GM18858 (cell line): Measurements from ENCODE around the gene SLC45A3.

ENCODE experiments used
- ATAC-seq: cut with Tn5 transposase; IDR thresholded peaks from one replicate; pipeline ENCODE4 v1.9.1; 2021; ENCODE audit not compliant: unreplicated experiment

The SLC45A3 gene

DNA sequence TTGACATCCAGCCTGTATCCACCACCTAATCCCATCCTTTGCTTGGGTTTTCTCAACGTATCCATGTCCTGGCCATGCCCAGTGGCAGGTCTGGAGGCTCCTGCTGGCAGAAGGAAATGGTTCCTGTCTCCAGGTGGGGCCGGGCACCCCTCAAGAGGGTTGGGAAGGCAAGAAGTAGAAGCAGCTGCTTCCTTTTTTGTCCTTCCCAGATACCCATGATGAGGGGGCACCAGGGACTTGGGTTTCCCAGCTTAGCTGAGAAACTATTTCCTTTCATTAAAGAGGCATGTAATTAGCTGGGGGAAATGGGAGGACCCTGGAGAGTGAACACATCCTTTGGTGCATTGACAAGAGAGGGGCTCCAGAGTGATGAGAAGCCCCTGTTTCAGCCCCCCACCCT, 21.1 kb upstream of the SLC45A3 start:
- ATAC-seq, result no peak

DNA sequence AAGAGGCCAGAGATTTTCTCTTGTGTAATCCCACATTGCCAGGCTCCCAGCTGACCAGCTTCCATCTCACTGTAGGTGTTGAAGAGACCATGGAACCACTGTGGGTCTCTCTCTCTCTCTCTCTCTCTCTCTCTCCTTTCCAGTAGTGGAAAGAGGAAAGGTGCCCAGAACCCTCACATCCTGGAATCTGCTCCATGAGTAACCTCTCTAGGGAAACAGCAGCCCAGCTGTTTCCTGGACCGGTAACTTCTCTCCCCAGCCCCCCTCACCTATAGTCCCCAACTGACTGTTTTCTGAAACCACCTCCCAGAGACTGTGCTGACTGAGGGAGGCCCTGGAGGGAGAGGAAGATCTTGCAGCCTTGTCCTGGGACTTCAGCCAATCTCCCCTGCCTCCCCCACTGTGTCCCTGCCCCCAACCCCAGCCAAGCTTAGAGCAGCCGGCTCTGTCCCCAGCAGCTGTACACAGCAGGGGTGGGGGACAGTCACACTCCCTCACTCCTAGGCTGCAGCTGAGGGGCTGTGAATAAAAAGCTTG, 20.6 kb upstream of the SLC45A3 start:
- no peak for ATAC-seq

DNA sequence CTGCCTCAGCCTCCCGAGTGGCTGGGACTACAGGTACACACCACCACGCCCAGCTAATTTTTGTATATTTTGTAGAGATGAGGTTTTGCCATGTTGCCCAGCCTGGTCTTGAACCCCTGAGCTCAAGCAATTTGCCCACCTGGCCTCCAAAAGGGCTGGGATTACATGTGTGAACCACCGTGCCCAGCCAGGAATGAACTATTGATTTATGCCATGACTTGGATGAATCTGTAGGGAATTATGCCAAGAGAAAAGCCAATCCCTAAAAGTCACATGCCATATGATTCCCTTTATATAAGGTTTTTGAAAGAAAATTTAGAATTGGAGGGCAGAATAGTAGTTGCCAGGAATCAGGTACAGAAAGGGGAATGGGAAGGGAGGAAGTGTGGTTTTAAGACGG, 19.1 kb upstream of the SLC45A3 start:
- no peak for ATAC-seq

DNA sequence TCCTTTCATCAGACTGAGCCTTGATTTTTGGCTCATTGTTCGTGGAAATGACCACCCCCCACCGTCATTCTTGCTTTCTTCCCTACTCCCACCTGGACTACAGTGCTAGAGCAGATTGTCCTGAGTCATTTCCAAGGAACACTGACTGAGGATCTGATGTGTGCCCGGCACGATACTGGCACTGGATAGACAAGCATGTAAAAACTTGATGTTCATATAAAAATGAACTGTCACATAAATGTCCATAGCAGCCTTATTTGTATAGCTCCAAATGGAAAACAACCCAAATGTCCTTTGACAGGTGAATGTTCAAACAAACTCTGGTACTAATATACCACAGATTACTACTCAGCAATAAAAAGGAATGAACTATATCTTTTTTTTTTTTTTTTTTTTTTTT, 18.6 kb upstream of the SLC45A3 start:
- no peak for ATAC-seq

DNA sequence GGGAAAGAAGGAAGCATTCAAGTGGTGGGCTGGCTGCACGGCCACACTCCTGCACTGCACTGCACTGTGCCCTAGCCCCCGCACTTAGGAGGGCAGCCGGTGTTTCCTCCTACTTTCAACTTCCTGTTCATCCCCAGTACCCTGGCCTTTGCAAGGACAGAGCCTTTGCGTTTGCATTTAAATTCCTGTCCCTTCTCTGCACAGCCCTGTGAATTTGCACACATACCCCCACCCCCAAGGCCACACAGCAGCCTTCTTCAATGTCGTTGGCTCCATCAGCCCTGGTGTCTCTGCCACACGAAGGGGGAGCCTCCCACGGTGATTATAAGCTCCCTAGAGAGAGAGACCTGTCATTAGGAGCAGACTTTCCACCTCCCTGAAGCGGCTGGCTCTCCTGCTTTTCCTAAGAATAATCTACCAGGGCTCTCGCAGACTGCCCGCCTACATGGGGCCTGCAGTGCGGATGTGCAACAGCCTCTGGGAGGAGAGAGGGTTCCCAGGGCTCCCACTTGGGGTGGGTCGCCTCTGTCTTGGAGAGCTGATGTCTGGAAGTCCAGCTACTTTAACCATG, 13.2 kb upstream of the SLC45A3 start:
- no peak for ATAC-seq

- no peak for ATAC-seq
These were observed 12.1 kb upstream of the SLC45A3 start for GRCh38 chr1:205692423-205692822.

GRCh38 chr1:205690122-205690756, 9.9 kb upstream of the SLC45A3 start:
- no peak for ATAC-seq

DNA sequence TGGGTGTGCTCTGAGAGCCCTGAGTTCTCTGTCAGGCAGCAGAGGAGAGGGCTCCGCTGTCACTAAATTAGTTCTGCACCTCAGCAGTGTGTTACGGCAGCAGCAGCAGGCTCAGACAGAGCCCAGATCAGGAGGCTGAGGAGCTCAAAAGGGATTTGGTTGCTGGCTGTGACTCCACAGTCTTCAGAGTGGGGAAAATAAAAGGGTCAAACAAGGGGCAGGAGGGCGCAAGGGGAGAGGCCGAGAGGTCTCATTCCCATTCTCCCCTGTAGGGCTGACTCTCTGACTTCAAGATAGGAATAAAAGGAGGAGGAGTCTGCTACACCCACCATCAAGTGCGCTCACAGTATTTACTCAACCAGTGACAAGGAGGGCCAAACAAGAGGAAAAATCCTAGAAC, 9.2 kb upstream of the SLC45A3 start:
- ATAC-seq, result no peak

- no peak for ATAC-seq
These were observed 8.1 kb upstream of the SLC45A3 start for GRCh38 chr1:205688171-205689080.

DNA sequence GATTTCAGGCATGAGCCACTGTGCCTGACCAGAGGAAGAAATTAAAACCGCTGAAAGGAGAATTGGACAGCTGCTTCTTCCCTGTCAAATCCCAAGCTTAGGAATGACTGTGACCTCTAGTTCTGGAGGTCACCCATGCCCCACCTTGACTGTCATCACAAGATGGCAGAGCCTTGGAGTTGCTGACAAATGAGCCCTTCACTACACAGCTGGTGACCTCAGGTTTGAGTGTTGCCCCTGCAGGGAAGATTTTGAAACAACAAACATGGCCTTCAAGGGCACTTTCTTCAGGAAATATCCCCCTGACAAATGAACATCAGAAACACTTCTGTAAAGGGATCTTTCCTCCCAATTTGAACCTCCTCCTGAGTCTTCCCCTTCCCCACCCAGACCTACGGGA, 6.9 kb upstream of the SLC45A3 start:
- no peak for ATAC-seq

DNA sequence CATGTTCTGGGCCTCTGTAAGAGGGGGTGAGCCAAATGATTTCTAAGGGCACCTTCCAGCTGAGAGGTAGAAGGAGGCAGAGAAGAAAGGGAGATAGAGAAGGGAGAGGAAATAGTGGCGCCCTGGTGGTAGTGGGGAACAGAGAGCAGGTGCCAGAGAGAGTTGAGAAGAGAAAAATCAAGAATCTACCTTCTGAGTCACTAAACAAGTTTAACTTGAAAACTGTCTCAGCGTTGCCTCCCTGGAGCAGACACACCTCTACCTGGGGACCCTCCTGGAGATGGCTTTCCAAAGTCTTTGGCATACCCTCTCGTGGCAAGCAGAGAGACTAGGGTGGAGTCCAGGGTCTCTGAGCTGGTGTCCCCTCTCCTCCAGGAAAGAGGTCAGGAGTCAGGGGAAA, 1.1 kb upstream of the SLC45A3 start:
- ATAC-seq, result no peak

DNA sequence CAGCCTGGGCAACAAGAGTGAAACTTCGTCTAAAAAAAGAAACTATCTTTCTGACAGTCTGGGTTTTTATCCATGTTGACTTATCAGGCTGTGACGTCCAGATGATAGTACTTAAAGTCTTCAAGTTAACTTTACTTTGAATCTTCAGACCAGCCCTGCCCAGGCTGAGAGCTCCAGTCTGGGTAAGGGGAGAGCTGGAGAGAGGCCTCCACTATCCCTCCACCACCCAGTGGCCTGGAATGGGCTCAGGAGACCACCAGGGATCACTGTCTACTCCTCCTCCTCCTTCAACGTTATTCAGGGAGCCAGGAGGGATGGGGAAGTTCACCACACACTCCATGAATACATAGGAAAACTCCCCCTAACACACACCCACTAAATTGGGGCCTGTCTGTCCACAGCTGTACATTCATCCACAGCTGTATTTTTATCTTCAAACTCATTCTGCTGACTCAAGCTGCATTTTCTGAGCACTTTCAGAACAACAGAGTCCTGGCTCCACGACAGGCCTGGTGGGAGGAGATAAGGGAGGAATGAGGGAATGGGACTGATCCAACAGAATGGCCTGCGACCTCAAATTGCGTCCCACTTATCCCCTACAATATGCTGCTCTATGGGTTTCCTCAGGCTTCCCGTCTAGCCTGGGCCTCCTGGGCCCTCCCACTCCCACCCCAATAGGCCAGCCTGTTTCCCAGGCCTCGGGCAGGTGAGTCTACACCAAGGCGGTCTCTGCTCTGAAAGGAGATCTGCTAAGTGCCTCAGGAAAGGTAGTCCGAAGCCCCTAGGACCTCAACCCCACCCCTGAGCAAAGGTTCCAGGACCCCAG, 1.8 kb downstream of the SLC45A3 start:
- no peak for ATAC-seq

GRCh38 chr1:205677167-205677566, 3.1 kb downstream of the SLC45A3 start:
- no peak for ATAC-seq

- ATAC-seq, result no peak
These were observed 3.7 kb downstream of the SLC45A3 start for GRCh38 chr1:205676597-205676996.

GRCh38 chr1:205676002-205676401, 4.3 kb downstream of the SLC45A3 start:
- no peak for ATAC-seq

DNA sequence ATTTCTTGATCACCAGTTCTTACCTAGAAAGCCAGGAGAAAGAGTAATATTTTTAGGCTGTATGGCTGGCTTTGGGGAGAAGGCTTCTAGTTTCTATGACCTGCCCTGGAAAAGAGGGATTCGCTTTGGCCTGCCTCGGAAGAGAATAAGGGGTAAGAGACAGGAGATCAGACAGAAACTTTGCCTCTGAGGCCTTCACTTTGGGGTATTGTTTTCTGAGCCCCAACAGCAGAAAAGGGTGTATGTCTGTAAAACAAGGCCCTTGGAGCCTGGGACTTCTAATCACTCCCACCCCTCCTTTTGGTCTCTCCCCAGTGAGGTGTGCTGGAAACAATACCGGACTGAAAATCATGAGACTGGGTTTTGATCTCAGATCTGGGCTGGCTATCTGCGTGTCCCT, 5.1 kb downstream of the SLC45A3 start:
- no peak for ATAC-seq

- ATAC-seq, result no peak
These were observed 7.3 kb downstream of the SLC45A3 start for GRCh38 chr1:205672970-205673369.

GRCh38 chr1:205672395-205672889, 7.9 kb downstream of the SLC45A3 start:
- ATAC-seq, result no peak

DNA sequence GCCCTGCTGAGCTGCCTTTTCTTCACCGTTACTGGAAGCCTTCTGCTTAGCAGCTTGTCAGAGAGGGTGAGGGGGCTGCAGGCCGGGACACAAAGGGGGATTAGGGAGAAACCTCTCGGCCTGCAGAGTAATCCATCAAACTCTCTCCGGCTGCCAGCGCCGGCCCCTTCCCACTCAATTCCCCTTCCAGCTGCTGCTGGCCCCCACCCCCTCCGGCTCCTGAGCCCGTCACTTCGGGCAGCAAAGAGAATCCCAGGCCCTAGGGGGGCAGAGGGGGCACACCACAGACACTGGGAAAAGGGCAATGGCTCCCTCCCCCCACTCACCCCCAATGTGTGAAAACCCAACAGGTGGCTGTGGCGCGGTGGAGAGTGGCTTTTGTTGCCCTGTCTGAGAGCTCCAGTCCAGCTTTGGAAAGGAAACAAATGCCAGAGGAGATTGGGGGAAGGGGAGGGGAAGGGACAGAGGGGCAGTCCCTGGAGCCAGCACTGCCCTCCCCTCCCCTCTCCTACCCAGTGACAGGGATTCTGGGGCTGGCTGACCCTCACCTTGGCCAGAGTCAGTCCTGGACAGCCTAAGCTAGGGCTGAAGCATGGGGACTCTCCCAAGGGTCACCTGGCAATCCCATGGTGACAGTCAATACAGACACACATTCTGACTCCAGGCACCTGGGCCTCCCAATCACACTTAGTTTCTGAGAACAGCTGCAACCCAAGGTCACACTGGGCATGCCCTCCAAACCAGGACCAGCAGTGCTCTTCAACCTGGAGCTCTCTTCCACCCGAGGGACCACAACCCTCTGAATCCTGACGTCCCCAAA, 9.5 kb downstream of the SLC45A3 start:
- ATAC-seq, result no peak

DNA sequence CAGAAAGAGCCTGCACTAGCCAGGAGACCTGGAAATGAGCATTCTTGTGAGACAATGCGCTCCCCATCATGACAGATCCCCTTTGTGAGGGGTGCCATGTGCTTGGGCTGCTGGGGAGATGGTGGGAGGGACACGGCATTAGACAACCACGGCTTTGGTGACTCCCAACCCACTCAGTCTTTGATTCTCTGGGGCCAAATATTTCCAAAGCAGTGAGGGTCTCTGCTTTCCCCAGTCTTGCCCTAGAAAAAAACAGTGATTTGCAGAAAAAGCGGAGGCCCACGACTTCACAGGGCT, 10.2 kb downstream of the SLC45A3 start:
- ATAC-seq, result no peak
